Stimulated activated CD8-positive, alpha-beta memory T cell treated with anti-CD3 and anti-CD28 coated beads, Interleukin-4, amount 100 ng/mL, for 4 hours (primary cell): ENCODE results near the gene HDAC8.
"Not testable (repeated sequence)": the region's sequence is repeated elsewhere in the genome, so short reads cannot be mapped to it uniquely, and the experiment has no call there.

ENCODE experiments used
- DNase-seq, 2 donors: peaks; one replicate each; pipeline ENCODE4 v3.0.0-alpha.2; 2020; ENCODE audit warnings: low read depth in 2 of 2, low spot score in 1 of 2

Gene HDAC8

GRCh38 chrX:72572248-72573157 lies at the start of gene HDAC8:
Gene HDAC8, minus strand, starts transcription at chrX:72572843. Its CDS starts 82 bp downstream, at chrX:72572761.
- DNase-seq = peak; percentile 1 to 9

GRCh38 chrX:72621625-72622485 lies 49.2 kb upstream of the HDAC8 start:
- no peak for DNase-seq

- no peak for DNase-seq
These were observed 48.5 kb upstream of the HDAC8 start for GRCh38 chrX:72621163-72621562.

GRCh38 chrX:72620550-72621145 lies 48.0 kb upstream of the HDAC8 start:
- no peak for DNase-seq

GRCh38 chrX:72609313-72609712 lies 36.7 kb upstream of the HDAC8 start:
- DNase-seq = no peak

DNA sequence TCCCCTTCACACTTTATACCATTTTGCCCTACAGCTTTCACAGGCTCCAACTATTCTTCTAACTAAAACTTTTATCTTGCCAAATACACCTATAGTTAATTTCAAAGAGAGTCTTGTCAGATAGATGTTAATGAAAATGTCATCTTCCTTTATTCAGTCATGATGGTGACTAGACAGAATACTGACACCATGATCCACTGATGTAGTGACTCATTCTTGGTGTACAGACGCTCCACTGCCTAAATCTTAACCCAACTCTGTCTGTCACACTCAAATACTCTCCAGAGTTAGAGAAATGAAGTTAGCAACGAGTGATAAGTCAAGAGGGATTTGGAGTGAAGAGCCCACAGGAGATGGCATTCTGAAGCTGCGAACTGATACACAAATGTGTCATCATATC lies 32.1 kb upstream of the HDAC8 start:
- no peak for DNase-seq

- DNase-seq = no peak
These were observed 31.5 kb upstream of the HDAC8 start for GRCh38 chrX:72604112-72604511.

- not testable (repeated sequence) for DNase-seq
These were observed 18.4 kb upstream of the HDAC8 start for GRCh38 chrX:72591038-72591437.

GRCh38 chrX:72584163-72584562 lies 11.5 kb upstream of the HDAC8 start:
- no peak for DNase-seq

DNA sequence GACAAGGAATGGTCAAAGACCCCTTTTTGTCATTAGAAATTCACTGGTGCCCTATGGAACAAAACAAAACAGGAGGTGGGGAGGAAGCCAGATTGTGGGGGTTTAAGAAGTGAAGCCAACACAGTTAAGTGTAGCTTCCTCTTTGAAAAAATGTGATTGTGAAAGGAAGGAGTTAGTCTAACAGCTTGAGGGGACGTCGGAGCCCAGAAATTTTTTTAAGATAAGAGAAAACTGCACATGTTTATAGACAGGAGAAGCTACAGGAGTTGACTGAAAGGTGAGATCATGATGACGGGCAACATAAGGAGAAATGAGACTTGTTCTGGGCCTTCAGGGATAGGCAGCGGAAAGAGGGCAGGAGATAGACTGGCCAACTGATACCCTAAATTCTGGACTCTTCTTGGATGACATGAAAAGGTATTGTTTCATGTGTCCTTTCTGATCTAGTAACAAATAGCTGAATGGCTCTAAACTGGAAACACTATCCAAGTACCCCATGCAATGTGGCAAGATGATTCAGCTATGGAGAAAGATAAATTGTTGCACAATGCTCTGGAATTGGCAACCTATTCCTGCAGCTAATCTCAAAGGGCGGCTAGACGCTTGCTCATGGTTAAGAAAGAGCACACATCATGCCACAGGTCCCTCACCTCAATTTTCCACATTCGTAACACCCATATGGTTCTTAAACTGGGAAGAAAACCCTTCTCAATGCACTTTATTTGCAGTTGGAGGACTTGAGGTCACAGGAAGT lies 3.7 kb upstream of the HDAC8 start:
- DNase-seq = no peak

GRCh38 chrX:72573158-72573511 lies 492 bp upstream of the HDAC8 start:
- DNase-seq = no peak

GRCh38 chrX:72569786-72570185 lies 2.9 kb downstream of the HDAC8 start:
- no peak for DNase-seq

DNA sequence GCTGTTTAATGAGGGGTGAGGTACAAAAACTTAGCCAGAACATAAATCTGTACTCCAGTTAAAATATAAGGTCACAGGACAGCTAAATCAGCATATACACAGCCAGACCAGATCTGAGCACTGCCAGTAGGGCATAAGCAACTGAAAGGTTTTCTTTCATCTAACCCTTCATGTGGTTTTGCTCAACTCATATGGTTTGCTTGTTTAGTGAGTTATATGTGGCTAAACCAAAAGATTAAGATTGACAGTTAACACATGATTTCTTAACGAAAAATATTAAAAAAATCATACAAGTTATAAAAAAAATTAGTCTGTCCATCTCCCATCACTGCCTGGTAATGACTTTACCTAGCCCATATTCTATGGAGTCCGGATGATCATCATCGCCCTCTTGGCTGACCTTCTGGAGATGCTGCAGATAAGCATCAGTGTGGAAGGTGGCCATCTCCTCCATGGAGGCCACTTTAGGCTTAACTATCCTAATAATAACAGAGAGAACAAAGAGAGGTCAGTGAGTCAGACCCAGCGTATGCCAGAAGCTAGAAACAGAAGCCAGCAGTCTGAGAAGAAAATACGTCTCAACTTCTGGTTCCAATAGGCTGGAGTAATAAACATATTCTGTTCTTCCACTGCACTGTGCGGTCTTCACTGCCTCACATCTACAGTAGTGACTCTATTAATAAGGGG lies 4.1 kb downstream of the HDAC8 start:
- no peak for DNase-seq

GRCh38 chrX:72566448-72566847 lies 6.2 kb downstream of the HDAC8 start:
- DNase-seq = no peak

DNA sequence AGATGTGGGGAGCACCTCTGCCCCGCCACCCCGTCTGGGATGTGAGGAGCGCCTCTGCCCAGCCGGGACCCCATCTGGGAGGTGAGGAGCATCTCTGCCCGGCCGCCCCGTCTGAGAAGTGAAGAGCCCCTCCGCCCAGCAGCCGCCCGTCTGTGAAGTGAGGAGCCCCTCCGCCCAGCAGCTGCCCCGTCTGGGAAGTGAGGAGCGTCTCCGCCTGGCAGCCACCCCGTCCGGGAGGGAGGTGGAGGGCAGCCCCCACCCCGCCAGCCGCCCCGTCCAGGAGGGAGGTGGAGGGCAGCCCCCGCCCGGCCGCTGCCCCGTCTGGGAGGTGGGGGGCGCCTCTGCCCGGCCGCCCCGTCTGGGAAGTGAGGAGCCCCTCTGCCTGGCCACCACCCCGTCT lies 13.0 kb downstream of the HDAC8 start:
- not testable (repeated sequence) for DNase-seq

DNA sequence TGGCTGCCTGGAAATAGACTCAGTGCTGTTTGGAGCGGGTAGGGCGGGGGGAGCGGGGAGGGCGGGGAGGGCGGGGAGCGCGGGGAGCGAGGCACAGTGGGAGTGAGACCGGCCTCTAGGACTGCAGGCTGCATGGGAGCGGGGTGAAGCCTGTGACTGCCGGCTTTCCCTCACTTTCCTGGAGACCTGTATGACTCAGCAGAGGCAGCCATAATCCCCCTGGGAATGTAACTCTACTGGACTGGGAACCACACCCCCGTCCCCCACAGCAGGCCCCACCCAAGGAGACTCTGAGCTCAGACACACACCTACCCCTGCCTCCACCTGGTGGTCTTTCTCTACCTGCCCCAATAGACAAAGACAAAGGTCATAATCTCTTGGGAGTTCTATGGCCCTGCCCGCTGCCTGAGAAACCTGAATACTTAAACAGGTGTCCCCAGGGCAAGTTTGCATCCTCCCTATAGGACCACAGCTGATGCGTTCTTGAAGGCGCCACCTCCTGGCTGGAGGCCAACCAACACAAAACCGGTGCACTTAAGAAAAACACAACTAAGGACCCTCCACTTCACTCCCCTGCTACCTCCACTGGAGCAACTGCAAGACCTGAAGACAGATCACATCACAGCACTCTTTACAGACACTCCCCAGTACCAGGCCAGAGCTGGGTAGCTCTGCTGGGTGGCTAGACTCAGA lies 18.0 kb downstream of the HDAC8 start:
- DNase-seq = no peak

- DNase-seq = not testable (repeated sequence)
These were observed 20.2 kb downstream of the HDAC8 start for GRCh38 chrX:72552443-72552842.

DNA sequence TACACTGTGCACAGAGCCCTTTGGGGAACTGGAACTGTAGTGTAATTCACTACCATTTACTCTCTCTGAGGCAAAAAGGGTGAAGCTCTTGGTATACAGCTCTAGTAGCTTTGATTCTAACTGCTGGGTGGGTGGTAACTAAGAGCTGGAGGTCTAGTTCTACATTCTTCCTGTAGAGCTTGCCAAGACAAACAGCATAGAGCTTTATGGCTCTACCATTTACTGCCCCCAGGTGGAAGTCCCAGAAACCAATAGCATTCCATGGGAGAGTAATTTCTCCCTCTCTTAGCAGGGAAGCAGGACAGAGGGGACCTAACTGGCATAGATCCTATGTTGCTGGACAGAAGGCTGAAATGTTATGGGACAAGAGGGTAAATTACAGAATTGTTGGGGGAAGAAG lies 26.7 kb downstream of the HDAC8 start:
- no peak for DNase-seq

DNA sequence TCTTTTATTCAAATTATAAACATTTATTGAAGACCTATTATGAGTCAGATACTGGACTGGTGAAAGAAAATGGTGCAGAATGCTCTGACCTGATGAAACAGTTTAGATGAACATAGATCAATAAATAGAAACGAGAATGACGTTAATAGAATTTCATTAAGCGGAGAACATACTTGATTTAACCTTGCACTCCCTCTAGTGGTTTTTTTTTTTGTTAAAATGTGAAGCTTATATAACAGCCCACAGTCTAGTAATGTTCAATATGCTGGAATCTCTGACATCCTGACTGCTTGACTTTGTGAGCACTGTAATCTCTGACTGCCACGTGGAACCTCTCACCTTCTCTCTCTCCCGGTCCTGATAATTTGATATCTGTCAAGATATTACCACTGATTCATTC lies 32.3 kb downstream of the HDAC8 start:
- no peak for DNase-seq

DNA sequence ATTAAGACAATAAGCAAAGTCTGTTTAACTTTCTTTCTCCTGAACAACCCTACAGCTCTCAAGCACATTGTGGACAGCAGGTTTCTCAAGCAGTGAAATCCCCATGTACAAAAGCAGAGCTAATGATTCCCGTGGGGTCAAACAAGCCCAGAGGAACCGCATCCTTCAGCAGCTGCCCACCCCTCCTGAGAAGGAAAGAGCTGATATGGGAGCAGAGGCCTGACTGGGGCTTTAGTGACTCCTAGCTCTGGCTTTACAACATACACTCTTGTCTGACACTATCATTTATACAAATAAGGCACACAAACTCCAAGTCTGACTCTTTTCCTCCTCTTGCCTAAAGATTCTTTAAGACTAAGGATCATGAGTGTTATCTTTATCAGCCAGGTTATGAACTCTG lies 32.8 kb downstream of the HDAC8 start:
- no peak for DNase-seq
